Measurements from ENCODE around the gene CCL20. TPM values are rescaled to one million over a fixed set of nuclear protein-coding genes. Genes with fewer than 3 reads are reported as not detected.

Gene CCL20
- total and polyA plus RNA-seq, 2 of the 13 experiments (the other 11 are each of a cell fraction or from before 2014, with no cell fraction given), result 223 to 903 TPM

GRCh38 chr2:227853765-227854271 lies 40.2 kb downstream of the CCL20 start:
- H3K4me2 ChIP-seq (ENCODE audit: low read depth, low read length), result peak overlapping the region; percentile 2; the same call in 1 of the 2 replicates
- ChIA-PET CTCF (ENCODE audit: low intra/inter-chr PET ratio, low total read pairs) (no interaction called here), POLR2A (no interaction called here)
- WGBS (ENCODE audit: low lambda C conversion rate), result 38% methylated on average over 6 of the region's 6 CpGs
- in situ Hi-C loops (cut with HindIII; ENCODE audit: extremely low pct_ligation_motif_present, low pct_unique_long_range_greater_than_20kb) (no loop called here), intact Hi-C loops (cut with micrococcal nuclease; ENCODE audit: unreplicated experiment) (no loop called here)
- ATAC-seq (peak; percentile 48; the same call in 2 of the 3 replicates), DNase-seq (ENCODE audit: low spot score) (no peak), FAIRE-seq (no peak)
- no peak for TF ChIP-seq CCAR2 (optimal IDR thresholded peaks at IDR 0.05; ENCODE audit: low read depth, low read length)
- H3K27ac ChIP-seq (ENCODE audit: extremely low read length, insufficient read depth, low read length), result no peak overlapping the region
- no peaks in the 10 kb centered on the region for H3K9me3 ChIP-seq (ENCODE audit: low read length)
- no peak overlapping the region for H2AFZ ChIP-seq (ENCODE audit: low read length)
- no peak overlapping the region for H3K4me3 ChIP-seq (replicated peaks in 1 of 3; ENCODE audit: insufficient read depth in 1 of 3, low read depth in 2 of 3, low read length in 3 of 3)
- peaks cover 2 to 13% of the 10 kb centered on the region in 2 experiments; a peak in 3 of 5 replicates for H3K27me3 ChIP-seq (ENCODE audit: control insufficient read depth in 1 of 2, insufficient read depth in 2 of 2, low read length in 2 of 2)
- no TSS peak for BruUV-seq (replicated peaks)
- H3K4me1 ChIP-seq (ENCODE audit: insufficient read depth, low read length), result peaks cover 35% of the 10 kb centered on the region
- H3K9ac ChIP-seq (ENCODE audit: insufficient read depth, low read depth, low read length), result no peak overlapping the region
- H3K36me3 ChIP-seq (replicated peaks in 1 of 2; ENCODE audit: control insufficient read depth in 1 of 2, insufficient read depth in 2 of 2, low read length in 2 of 2), result no peaks in the 10 kb centered on the region
- H3K79me2 ChIP-seq (ENCODE audit: insufficient read depth, low read length), result no peaks in the 10 kb centered on the region
- H4K20me1 ChIP-seq (ENCODE audit: insufficient read depth, low read length), result no peaks in the 10 kb centered on the region

- H3K79me2 ChIP-seq (ENCODE audit: insufficient read depth, low read length), result no peaks in the 10 kb centered on the region
- H2AFZ ChIP-seq (ENCODE audit: low read length), result no peak overlapping the region
- ChIA-PET CTCF (ENCODE audit: low intra/inter-chr PET ratio, low total read pairs) (no interaction called here), POLR2A (no interaction called here)
- H3K4me3 ChIP-seq (replicated peaks in 1 of 3; ENCODE audit: insufficient read depth in 1 of 3, low read depth in 2 of 3, low read length in 3 of 3), result no peak overlapping the region
- intact Hi-C loops (cut with micrococcal nuclease; ENCODE audit: unreplicated experiment), result no loop called here
- H3K9me3 ChIP-seq (ENCODE audit: low read length), result no peaks in the 10 kb centered on the region
- no peaks in the 10 kb centered on the region for H3K36me3 ChIP-seq (replicated peaks in 1 of 2; ENCODE audit: control insufficient read depth in 1 of 2, insufficient read depth in 2 of 2, low read length in 2 of 2)
- H3K4me2 ChIP-seq (ENCODE audit: low read depth, low read length), result no peak overlapping the region
- WGBS (ENCODE audit: low lambda C conversion rate), result 53% methylated on average over 3 of the region's 3 CpGs
- no peaks in the 10 kb centered on the region for H4K20me1 ChIP-seq (ENCODE audit: insufficient read depth, low read length)
- DNase-seq (ENCODE audit: low spot score) (no peak), ATAC-seq (no peak), FAIRE-seq (no peak)
- no peak overlapping the region for H3K9ac ChIP-seq (ENCODE audit: insufficient read depth, low read depth, low read length)
- in situ Hi-C loops (cut with HindIII; ENCODE audit: extremely low pct_ligation_motif_present, low pct_unique_long_range_greater_than_20kb), result no loop called here
- H3K27ac ChIP-seq (ENCODE audit: extremely low read length, insufficient read depth, low read length), result no peak overlapping the region
- BruUV-seq (replicated peaks), result no TSS peak
- H3K4me1 ChIP-seq (ENCODE audit: insufficient read depth, low read length), result peaks cover 35% of the 10 kb centered on the region
- peaks cover 2 to 13% of the 10 kb centered on the region in 2 experiments; a peak in 3 of 5 replicates for H3K27me3 ChIP-seq (ENCODE audit: control insufficient read depth in 1 of 2, insufficient read depth in 2 of 2, low read length in 2 of 2)
- TF ChIP-seq, protein P1, sequence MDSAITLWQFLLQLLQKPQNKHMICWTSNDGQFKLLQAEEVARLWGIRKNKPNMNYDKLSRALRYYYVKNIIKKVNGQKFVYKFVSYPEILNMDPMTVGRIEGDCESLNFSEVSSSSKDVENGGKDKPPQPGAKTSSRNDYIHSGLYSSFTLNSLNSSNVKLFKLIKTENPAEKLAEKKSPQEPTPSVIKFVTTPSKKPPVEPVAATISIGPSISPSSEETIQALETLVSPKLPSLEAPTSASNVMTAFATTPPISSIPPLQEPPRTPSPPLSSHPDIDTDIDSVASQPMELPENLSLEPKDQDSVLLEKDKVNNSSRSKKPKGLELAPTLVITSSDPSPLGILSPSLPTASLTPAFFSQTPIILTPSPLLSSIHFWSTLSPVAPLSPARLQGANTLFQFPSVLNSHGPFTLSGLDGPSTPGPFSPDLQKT (CRISPR knock-in tag; IDR thresholded peaks at IDR 0.05; ENCODE audit: borderline replicate concordance), result no peak
- TF ChIP-seq, protein P2, sequence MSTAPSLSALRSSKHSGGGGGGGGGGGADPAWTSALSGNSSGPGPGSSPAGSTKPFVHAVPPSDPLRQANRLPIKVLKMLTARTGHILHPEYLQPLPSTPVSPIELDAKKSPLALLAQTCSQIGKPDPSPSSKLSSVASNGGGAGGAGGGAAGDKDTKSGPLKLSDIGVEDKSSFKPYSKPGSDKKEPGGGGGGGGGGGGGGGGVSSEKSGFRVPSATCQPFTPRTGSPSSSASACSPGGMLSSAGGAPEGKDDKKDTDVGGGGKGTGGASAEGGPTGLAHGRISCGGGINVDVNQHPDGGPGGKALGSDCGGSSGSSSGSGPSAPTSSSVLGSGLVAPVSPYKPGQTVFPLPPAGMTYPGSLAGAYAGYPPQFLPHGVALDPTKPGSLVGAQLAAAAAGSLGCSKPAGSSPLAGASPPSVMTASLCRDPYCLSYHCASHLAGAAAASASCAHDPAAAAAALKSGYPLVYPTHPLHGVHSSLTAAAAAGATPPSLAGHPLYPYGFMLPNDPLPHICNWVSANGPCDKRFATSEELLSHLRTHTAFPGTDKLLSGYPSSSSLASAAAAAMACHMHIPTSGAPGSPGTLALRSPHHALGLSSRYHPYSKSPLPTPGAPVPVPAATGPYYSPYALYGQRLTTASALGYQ (CRISPR knock-in tag; IDR thresholded peaks at IDR 0.05), result no peak
- TF ChIP-seq PAXIP1 (CRISPR knock-in tag; conservative IDR thresholded peaks at IDR 0.05), result no peak
- no peak for TF ChIP-seq ZNF558 (CRISPR knock-in tag; IDR thresholded peaks at IDR 0.05; ENCODE audit: borderline replicate concordance)
- TF ChIP-seq DNMT3B (CRISPR knock-in tag; conservative IDR thresholded peaks at IDR 0.05), result no peak
- TF ChIP-seq, protein P3, sequence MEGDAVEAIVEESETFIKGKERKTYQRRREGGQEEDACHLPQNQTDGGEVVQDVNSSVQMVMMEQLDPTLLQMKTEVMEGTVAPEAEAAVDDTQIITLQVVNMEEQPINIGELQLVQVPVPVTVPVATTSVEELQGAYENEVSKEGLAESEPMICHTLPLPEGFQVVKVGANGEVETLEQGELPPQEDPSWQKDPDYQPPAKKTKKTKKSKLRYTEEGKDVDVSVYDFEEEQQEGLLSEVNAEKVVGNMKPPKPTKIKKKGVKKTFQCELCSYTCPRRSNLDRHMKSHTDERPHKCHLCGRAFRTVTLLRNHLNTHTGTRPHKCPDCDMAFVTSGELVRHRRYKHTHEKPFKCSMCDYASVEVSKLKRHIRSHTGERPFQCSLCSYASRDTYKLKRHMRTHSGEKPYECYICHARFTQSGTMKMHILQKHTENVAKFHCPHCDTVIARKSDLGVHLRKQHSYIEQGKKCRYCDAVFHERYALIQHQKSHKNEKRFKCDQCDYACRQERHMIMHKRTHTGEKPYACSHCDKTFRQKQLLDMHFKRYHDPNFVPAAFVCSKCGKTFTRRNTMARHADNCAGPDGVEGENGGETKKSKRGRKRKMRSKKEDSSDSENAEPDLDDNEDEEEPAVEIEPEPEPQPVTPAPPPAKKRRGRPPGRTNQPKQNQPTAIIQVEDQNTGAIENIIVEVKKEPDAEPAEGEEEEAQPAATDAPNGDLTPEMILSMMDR (CRISPR knock-in tag; IDR thresholded peaks at IDR 0.05), result no peak
- TF ChIP-seq FOXJ3 (CRISPR knock-in tag; IDR thresholded peaks at IDR 0.05; ENCODE audit: borderline replicate concordance), result no peak
- no peak for TF ChIP-seq ZNF75D (CRISPR knock-in tag; IDR thresholded peaks at IDR 0.05; ENCODE audit: borderline replicate concordance)
Observed at GRCh38 chr2:227855440-227855839, 41.8 kb downstream of the CCL20 start.
